Measurements from ENCODE around the gene ZSCAN18.
"Not testable (repeated sequence)": the region's sequence is repeated elsewhere in the genome, so short reads cannot be mapped to it uniquely, and the experiment has no call there.

The ZSCAN18 gene, protein sequence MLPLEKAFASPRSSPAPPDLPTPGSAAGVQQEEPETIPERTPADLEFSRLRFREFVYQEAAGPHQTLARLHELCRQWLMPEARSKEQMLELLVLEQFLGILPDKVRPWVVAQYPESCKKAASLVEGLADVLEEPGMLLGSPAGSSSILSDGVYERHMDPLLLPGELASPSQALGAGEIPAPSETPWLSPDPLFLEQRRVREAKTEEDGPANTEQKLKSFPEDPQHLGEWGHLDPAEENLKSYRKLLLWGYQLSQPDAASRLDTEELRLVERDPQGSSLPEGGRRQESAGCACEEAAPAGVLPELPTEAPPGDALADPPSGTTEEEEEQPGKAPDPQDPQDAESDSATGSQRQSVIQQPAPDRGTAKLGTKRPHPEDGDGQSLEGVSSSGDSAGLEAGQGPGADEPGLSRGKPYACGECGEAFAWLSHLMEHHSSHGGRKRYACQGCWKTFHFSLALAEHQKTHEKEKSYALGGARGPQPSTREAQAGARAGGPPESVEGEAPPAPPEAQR

DNA sequence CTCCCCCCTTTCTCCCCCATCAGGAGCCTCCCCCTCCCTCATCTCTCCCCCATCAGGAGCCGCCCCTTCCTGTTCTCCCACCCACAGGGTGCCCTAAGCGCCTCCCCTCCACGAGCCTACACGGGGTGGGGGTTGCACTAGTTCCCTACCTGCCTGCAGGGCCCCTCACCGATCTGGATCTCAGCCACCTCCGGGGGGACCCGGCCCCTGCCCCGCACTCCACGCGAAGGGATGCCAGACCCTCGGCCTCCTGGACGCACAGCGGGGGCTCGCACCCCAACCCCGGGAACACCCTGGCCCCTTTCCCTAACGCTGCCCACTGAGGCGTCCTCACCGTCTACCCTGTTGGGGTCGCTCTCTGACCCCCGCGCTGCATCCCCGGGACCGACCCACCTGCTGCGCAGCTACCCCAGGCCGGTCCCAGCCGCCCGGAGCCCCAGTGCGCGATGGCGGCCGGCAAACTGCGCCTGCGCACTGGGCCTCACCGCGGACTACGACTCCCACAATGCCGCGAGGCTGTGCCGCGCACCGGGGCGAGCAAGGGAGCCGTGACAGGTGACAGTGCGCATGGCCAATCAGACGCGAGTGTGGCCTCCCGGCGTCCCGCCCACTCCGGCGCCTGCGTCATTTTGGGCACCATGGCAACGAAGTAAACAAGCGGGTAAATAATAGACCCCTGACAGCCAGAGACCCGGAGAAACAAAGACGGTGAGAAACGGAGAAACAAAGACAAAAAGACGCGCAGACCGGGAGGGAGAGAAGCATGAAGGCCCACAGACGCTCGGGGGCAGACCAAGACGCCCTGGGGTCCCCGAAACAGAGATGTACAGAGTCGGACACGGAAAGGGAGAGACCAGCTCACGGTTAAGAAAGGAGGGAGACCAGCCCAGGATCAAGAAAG is at the start of gene ZSCAN18:
ZSCAN18 (minus strand) TSS at position 451 of the 901 bp plus-strand sequence. CDS start 7,964 bp downstream, outside the sequence.
- DNase-seq (ENCODE audit: low read depth in 2 of 2) = peak; percentile 85 to 87

DNA sequence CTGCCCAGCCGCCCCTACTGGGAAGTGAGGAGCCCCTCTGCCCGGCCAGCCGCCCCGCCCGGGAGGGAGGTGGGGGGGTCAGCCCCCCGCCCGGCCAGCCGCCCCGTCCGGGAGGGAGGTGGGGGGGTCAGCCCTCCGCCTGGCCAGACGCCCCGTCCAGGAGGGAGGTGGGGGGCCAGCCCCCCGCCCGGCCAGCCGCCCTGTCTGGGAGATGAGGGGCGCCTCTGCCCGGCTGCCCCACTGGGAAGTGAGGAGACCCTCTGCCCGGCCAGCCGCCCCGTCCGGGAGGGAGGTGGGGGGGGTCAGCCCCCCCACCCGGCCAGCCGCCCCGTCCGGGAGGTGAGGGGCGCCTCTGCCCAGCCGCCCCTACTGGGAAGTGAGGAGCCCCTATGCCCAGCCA is 49.4 kb upstream of the ZSCAN18 start:
- not testable (repeated sequence) for DNase-seq (ENCODE audit: low read depth in 2 of 2)

DNA sequence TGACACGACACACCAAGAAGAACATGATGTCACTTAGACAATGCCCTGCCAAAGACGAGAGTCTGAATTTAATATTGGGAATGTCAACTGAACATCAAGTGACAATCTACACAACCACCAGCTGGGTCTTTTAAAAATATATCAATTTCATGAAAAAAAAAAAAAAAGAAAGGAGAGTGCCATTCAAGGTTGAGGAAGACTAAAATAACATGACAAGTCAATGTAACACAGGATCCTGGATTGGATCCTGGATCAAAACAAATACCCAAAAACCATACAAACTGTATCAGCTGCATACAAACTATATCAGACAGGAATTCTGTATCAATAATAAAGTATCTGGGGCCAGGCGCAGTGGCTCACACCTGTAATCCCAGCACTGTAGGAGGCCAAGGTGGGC is 47.8 kb upstream of the ZSCAN18 start:
- no peak for DNase-seq (ENCODE audit: low read depth in 2 of 2)

DNA sequence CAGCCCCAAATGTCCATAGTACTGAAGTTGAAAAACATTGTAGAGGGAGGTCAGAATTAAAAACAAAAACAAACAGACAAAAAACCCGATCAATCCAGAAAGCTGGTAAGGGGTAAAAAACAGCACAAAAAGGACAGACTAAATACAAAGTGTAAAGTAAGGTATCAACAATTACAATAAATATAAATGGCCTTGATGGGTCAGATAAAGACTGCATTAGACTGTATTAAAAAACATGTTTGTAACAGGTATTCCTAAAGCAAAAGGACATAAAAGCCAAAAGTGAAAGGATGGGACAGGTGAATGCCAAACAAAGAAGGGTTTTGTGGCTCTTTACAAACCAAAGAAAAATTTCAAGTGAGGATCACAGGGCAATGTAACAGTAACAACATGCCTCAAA is 36.2 kb upstream of the ZSCAN18 start:
- DNase-seq (ENCODE audit: low read depth in 2 of 2) = no peak

DNA sequence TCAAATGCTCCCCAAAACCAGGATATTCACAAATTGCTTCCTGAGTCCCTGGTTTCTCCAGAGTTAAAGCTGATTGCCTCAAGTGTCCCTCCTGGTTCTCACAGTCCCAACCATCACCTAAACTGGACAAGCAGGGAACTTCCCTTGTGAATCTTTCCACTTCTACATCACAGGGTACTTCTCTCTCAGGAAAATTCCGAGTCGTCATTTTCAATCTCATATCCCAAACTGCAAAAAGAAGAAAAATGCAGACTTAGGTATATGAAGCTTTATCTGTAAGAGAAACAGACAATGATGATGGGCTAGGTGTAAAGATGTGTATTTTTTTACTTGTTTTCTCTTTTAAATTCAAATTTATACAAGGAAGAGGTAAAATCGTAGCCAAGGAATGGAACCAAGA is 31.3 kb upstream of the ZSCAN18 start:
- DNase-seq (ENCODE audit: low read depth in 2 of 2) = no peak

DNA sequence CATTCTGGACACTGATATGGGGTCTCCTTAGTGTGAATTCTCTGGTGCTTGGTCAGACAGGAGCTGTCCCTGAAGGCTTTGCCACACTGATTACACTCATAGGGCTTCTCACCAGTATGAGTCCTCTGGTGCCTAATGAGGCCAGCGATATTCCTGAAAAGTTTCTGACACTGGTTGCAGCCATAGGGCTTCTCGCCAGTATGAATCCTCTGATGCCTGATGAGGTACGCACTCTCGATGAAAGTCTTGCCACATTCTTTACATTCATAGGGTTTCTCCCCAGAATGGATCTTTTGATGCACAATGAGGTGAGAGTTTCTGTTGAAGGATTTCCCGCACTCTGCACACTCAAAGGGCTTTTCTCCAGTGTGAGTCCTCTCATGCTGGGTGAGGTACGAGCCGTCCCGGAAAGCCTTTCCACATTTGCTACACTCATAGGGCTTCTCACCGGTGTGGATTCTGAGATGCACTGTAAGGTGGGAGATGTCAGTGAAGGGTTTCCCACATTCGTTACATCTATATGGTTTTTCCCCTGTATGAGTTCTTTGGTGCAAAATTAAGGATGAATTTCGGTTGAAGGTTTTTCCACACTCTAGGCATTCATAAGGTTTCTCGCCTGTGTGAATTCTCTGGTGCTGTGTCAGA is 30.1 kb upstream of the ZSCAN18 start:
- no peak for DNase-seq (ENCODE audit: low read depth in 2 of 2)

DNA sequence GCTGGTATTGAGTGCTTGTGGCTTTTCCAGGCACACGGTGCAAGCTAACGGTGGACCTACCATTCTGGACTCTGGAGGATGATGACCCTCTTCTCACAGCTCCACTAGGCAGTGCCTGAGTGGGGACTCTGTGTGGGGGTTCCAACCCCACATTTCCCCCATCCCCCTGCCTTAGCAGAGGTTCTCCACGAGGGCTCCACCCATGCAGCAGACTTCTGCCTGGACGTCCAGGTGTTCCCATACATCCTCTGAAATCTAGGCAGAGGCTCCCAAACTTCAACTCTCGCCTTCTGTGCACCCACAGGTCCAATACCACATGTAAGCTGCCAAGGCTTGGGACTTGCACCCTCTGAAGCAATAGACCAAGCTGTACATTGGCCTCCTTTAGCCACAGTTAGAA is 25.3 kb upstream of the ZSCAN18 start:
- DNase-seq (ENCODE audit: low read depth in 2 of 2) = no peak

DNA sequence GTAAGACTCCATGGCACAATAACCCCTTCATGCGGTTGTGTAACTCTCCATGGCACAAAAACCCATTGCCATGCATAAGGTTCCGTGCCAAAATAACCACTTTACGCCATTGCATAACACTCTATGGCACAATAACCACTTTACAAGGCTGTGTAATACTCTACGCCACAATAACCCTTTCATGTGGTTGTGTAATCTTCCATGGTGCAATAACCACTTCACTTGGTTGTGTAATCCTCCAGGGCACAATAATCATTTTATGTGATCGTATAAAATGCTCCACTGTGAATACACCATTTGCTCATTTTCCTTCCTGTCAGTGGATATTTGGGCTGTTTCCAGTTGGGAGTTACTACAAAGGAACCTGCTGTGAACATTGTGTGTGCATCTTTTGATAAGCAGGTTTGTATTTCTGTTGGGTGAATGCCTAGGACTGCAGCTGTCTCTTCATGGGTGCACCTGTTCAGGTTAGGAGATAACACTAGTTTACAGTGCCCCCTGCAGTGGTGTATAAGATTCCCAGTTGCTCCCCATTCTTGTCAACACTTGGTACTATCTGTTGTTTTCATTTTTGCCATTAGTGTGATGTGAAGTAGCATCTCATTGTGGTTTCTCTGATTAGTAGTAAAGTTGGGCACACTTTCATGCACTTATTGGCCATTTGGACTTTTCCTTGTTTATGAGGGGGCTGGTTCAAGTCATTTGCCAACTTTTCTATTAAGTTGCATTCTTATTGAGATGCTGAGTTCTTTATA is 21.1 kb upstream of the ZSCAN18 start:
- no peak for DNase-seq (ENCODE audit: low read depth in 2 of 2)

DNA sequence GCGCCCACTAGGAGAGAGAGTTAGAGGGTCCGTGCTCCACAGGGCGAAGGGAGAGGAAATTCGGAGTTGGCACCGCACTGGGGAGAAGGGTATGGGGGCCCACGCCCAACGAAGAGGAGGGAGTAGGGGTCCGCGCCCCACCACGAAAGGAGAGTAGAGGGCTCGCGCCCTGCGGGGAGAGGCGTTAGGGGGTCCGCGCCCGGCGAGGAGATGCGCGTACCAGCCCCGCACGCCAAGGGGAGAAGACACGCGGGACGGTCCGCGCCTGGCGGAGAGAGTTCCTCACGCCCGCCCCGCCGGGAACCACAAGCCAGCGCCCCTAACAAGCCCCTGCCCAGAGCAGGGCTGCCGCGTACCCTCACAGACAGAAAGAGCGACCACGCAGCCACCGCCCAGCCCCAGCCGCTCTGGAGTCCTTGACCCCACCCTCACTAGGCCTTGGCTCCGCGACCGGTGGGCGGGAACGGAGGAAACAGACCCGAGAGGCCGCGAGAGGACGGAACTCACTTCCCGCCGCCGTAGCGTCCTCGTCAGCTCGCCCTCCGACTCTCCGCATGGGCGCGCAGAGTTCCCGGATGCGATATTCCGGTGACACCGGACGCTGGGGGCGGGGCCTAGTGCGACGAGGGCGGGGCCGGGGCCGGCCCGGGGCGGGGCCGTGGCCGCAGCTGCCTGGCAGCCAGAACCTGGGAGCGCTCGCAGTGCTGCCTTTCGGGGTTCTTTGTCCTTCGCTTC is 20.0 kb upstream of the ZSCAN18 start:
- no peak for DNase-seq (ENCODE audit: low read depth in 2 of 2)

DNA sequence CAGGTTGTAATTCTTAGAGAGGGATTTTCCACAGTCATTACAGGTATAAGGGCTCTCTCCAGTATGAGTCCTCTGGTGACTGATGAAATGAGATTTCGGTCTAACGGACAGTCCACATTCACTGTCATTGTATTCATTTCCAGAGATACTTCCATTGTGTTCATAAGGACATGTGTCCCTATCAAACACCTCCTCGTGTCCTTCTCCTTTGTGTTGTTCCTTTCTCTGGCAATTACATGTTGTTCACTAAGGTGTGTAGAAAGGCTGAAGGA is 10.5 kb upstream of the ZSCAN18 start:
- DNase-seq (ENCODE audit: low read depth in 2 of 2) = no peak

DNA sequence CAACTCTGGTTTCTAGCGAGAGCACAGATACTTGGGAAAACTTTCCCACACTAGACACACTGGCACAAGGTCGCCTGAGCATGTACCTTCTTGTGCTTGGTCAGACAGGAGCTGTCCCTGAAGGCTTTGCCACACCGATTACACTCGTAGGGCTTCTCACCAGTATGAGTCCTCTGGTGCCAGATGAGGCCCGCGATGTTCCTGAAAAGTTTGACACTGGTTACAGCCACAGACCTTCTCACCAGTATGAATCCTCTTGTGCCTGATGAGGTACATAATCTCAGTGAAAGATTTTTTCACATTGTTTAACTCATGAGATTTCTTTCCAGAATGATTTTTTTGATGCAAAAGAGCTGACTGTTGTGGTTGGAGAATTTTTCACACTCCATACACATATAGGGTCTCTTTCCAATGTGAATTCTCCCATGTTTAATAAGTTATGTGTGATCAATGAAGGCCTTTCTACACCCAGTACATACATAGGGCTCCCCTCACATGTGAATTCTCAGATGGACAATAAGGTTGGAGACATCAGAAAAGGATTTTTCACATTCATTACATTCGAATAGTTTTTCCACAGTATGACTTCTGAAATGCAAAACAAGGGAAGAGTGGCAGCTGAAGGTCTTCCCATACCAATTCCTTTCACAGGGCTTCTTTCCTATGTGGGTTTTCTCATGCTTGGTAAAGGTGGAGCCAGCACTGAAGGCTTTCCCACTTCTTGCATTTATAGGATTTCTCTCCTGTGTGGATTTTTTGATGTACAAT is 9.9 kb upstream of the ZSCAN18 start:
- no peak for DNase-seq (ENCODE audit: low read depth in 2 of 2)

DNA sequence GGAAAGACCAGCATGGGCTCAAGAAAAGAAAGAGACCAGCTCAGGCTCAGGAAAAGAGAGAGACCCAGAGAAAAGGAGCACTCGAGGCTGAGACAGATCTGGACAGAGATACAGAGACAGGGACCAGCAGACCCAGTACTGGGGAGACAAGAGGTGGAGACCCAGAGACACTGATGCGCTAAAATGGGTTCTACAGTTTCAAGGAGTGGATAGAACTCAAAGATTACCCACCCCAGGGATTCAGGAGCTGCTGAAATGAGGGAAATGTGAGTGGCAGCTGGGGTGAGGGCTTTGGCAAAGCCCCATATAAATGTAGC is 609 bp upstream of the ZSCAN18 start:
- DNase-seq (ENCODE audit: low read depth in 2 of 2) = no peak

DNA sequence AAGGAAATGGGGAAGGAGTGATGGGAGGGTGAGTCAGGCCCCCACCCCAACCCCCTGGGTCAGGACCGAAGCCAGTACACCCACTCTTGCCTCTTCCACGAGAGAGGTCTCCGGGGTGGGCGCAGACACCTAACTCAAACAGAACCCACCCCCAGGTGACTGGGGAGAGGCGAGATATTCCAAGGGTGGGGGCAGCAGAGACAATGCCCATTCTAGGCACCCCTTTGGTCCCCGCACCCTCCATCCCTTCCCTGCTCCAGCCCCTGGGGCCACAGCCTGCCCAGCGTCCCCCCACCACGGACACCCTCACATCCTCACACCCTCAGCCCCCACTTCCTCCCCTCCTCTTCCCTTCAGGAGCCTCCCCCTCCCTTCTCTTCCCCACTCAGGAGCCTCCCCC is 682 bp downstream of the ZSCAN18 start:
- DNase-seq (ENCODE audit: low read depth in 2 of 2) = no peak

DNA sequence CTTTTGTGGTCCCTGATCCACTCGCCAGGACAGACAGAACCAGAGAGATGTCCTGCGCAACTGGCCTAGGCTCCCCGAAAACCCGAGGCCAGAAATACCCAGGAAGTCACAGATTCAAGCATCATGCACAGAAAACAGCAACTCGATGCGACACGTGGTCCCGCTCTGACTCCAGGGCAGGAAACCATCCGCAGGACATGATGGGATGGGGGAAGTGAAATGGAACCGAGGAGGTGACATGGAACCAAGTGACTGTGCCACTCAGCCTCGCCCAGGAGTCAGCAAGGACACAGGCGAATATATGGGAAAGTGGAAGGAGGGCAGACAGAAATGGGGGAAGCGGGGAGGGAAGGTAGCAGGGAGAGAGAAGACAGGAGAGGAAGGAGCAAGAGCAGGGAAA is 1.1 kb downstream of the ZSCAN18 start:
- DNase-seq (ENCODE audit: low read depth in 2 of 2) = no peak

DNA sequence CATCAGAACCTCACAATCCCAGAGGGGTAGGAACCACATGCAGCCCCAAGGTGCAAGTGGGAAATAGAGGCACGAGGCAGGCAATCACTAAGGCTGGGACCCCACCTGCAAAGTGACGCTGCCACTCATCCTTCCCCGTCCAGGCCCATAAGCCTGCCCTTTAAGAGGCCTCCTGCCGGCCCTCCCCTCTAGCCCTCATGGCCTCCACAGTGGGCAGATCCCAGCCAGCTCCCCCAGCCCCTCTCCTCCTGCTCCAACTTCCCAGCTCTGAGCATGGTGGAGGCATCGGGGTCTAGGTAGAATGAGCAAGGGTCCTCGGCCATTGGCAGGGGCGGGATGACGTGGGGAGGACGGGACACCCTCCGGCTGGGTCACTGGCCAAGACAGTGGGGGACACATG is 2.7 kb downstream of the ZSCAN18 start:
- DNase-seq (ENCODE audit: low read depth in 2 of 2) = no peak

DNA sequence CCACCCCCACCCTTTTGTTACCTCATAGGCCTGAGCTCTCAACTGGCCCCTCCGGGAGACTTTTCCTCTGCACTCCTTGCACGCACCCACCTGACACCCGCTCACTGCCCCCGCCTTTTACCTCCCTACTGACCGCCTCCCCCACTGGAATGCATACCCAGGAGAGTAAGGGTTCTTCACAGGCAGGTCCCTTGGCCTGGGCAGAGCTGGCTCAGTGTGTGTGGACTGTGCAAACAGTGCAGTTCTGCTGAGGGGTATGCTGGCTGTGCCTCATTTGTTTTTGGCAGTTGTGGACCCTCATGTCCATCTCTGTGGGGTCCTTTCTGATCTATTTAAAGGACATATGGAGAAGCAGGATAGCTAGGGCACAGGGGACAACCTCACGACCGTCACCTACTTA is 5.0 kb downstream of the ZSCAN18 start:
- DNase-seq (ENCODE audit: low read depth in 2 of 2) = no peak

DNA sequence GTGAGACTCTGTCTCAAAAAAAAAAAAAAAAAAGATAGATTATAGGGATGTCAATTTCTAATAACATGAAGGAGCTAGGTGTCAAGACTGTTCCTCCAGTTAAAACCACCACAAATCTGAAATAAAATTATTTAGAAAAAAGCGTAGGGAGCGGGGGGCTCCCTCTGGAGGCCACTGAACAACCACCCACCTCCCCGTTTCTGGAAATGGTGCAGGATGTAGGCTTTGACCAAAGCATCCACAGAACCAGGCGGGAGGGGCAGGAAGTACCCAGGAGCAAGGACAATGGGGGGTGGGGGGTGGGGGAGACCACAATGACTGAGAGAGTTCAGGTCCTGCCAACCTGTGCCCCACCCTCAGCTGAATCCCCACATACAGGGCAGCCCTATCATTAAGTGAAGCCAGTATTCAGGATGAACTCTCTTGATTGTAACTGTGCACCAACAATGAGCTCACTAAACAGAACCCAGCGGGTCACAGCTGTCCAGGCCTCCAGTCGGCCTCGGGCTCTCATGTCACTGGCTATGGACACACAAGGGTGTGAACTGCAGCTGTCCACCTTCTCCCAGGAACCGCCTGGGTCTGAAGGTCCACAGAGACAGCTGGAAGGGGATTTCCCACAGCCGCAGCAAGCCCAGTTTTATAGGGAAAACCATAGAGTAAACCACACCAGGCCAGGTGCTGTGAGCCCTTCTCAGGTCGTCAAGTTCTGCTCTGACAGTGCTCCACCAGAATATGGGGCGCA is 6.6 kb downstream of the ZSCAN18 start:
- no peak for DNase-seq (ENCODE audit: low read depth in 2 of 2)

DNA sequence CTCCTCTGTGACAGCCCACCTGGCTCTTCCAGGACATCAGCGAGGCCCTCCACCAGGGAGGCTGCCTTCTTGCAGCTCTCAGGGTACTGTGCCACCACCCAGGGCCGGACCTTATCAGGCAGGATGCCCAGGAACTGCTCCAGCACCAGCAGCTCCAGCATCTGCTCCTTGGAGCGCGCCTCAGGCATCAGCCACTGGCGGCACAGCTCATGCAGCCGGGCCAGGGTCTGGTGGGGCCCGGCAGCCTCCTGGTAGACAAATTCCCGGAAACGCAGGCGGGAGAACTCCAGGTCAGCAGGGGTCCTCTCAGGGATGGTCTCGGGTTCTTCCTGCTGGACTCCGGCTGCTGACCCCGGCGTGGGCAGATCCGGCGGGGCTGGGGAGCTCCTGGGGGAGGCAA is 8.2 kb downstream of the ZSCAN18 start:
- DNase-seq (ENCODE audit: low read depth in 2 of 2) = no peak

DNA sequence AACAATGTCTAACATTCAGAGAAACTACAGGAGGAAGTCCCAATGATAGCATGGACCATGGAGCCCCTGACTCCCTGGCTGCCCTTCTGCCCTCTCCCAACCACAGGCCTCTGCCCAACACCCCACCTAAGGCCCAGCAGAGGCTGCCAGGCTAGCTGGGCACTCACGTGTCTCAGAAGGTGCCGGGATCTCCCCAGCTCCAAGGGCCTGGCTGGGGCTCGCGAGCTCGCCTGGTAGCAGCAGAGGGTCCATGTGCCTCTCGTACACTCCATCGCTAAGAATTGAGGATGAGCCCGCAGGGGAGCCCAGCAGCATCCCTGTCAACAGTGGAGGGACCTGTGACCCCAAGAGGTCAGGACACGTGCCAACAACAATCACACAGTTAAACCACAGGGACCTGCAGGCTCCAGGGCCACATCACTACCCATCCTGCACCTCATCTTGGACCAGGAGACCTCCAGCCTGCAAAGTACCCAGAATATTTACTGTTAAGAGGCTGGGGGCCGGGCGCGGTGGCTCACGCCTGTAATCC is 9.4 kb downstream of the ZSCAN18 start:
- DNase-seq (ENCODE audit: low read depth in 2 of 2) = no peak
